ENCODE results near the gene FOXN3. TPM values are rescaled to one million over a fixed set of nuclear protein-coding genes. Genes with fewer than 3 reads are reported as not detected.

The FOXN3 gene
- total and polyA plus RNA-seq, 2 experiments from 2014 or later = 98.9 to 167 TPM

DNA sequence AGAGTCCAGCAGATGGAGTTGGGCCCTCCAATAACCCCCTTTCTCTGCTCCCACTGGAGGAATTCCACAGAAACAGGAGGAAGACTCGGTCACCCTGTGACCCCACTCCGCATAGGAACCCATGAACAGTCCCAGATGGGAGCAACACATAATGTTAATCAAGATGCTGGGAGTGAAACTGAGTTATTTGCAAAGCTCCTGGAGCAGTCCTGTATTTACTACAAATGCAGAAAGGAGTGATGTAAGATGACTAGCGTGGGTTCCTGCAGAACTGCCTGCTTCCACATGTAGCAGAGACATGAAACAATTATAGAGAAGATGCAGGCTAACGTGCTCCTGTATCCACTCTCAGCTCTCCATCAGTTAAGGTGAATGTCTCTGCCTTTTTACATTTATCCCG lies 274.7 kb downstream of the FOXN3 start (continued):
- TF ChIP-seq, protein P1, sequence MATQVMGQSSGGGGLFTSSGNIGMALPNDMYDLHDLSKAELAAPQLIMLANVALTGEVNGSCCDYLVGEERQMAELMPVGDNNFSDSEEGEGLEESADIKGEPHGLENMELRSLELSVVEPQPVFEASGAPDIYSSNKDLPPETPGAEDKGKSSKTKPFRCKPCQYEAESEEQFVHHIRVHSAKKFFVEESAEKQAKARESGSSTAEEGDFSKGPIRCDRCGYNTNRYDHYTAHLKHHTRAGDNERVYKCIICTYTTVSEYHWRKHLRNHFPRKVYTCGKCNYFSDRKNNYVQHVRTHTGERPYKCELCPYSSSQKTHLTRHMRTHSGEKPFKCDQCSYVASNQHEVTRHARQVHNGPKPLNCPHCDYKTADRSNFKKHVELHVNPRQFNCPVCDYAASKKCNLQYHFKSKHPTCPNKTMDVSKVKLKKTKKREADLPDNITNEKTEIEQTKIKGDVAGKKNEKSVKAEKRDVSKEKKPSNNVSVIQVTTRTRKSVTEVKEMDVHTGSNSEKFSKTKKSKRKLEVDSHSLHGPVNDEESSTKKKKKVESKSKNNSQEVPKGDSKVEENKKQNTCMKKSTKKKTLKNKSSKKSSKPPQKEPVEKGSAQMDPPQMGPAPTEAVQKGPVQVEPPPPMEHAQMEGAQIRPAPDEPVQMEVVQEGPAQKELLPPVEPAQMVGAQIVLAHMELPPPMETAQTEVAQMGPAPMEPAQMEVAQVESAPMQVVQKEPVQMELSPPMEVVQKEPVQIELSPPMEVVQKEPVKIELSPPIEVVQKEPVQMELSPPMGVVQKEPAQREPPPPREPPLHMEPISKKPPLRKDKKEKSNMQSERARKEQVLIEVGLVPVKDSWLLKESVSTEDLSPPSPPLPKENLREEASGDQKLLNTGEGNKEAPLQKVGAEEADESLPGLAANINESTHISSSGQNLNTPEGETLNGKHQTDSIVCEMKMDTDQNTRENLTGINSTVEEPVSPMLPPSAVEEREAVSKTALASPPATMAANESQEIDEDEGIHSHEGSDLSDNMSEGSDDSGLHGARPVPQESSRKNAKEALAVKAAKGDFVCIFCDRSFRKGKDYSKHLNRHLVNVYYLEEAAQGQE (IDR thresholded peaks at IDR 0.05; ENCODE audit: unreplicated experiment) = no peak

DNA sequence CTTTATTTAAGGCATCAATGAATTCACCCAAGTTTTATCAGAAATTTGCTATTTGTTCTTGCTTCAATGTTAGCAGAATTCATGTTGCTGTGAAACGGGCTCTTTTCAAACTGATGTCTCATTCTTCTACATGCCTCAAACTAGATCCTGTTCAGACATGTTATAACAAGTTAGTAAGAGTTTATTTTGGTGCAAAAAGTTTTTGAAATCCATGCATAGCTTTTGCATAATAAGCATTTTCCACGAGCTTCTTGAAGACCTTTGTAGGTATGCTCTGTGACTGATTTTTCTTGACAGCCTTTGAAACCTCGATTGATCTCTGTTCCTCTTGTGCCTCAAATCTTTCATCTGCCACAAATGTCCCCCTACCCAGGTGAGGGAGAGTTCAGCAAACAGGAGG lies 275.2 kb downstream of the FOXN3 start:
- H3K27ac Mint-ChIP-seq = no peak overlapping the region
- Histone ChIP-seq H3K4me3 (no peak overlapping the region), H3K4me2 (no peak overlapping the region), H3K27ac (ENCODE audit: low read depth) (no peak overlapping the region), H3K79me2 (replicated peaks; ENCODE audit: insufficient read depth) (no peaks in the 10 kb centered on the region), H3K4me1 (ENCODE audit: insufficient read depth) (peaks cover 25% of the 10 kb centered on the region), H3F3A (replicated peaks; ENCODE audit: low read depth) (peaks cover 5% of the 10 kb centered on the region), H4K20me1 (replicated peaks; ENCODE audit: insufficient read depth) (no peaks in the 10 kb centered on the region), H3K9me2 (ENCODE audit: insufficient read depth) (0 out of 2 replicates have a peak, but pooled peaks cover 3% of the 10 kb centered on the region), H2AFZ (no peak overlapping the region), H3K27me3 (ENCODE audit: insufficient read depth) (no peaks in the 10 kb centered on the region), H3K36me3 (ENCODE audit: insufficient read depth) (no peaks in the 10 kb centered on the region; the same call in 1 of the 2 replicates)
- no peak for DNase-seq (ENCODE audit: low spot score)
- H3K27me3 Mint-ChIP-seq (ENCODE audit: insufficient read depth, low read depth, poor library complexity) = peaks cover 1% of the 10 kb centered on the region
- H3K9me3 Mint-ChIP-seq = no peaks in the 10 kb centered on the region
- H3K4me3 Mint-ChIP-seq = no peak overlapping the region
- H3K36me3 Mint-ChIP-seq (ENCODE audit: low read depth) = no peaks in the 10 kb centered on the region
- peaks cover 29% of the 10 kb centered on the region for H3K4me1 Mint-ChIP-seq
- no peak for ATAC-seq
- TF ChIP-seq, protein P2, sequence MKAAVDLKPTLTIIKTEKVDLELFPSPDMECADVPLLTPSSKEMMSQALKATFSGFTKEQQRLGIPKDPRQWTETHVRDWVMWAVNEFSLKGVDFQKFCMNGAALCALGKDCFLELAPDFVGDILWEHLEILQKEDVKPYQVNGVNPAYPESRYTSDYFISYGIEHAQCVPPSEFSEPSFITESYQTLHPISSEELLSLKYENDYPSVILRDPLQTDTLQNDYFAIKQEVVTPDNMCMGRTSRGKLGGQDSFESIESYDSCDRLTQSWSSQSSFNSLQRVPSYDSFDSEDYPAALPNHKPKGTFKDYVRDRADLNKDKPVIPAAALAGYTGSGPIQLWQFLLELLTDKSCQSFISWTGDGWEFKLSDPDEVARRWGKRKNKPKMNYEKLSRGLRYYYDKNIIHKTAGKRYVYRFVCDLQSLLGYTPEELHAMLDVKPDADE (IDR thresholded peaks at IDR 0.05) = no peak
- TF ChIP-seq, protein P3, sequence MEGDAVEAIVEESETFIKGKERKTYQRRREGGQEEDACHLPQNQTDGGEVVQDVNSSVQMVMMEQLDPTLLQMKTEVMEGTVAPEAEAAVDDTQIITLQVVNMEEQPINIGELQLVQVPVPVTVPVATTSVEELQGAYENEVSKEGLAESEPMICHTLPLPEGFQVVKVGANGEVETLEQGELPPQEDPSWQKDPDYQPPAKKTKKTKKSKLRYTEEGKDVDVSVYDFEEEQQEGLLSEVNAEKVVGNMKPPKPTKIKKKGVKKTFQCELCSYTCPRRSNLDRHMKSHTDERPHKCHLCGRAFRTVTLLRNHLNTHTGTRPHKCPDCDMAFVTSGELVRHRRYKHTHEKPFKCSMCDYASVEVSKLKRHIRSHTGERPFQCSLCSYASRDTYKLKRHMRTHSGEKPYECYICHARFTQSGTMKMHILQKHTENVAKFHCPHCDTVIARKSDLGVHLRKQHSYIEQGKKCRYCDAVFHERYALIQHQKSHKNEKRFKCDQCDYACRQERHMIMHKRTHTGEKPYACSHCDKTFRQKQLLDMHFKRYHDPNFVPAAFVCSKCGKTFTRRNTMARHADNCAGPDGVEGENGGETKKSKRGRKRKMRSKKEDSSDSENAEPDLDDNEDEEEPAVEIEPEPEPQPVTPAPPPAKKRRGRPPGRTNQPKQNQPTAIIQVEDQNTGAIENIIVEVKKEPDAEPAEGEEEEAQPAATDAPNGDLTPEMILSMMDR (conservative IDR thresholded peaks at IDR 0.05; ENCODE audit: low read depth in 2 of 2) = no peak
- TF ChIP-seq, protein P4, sequence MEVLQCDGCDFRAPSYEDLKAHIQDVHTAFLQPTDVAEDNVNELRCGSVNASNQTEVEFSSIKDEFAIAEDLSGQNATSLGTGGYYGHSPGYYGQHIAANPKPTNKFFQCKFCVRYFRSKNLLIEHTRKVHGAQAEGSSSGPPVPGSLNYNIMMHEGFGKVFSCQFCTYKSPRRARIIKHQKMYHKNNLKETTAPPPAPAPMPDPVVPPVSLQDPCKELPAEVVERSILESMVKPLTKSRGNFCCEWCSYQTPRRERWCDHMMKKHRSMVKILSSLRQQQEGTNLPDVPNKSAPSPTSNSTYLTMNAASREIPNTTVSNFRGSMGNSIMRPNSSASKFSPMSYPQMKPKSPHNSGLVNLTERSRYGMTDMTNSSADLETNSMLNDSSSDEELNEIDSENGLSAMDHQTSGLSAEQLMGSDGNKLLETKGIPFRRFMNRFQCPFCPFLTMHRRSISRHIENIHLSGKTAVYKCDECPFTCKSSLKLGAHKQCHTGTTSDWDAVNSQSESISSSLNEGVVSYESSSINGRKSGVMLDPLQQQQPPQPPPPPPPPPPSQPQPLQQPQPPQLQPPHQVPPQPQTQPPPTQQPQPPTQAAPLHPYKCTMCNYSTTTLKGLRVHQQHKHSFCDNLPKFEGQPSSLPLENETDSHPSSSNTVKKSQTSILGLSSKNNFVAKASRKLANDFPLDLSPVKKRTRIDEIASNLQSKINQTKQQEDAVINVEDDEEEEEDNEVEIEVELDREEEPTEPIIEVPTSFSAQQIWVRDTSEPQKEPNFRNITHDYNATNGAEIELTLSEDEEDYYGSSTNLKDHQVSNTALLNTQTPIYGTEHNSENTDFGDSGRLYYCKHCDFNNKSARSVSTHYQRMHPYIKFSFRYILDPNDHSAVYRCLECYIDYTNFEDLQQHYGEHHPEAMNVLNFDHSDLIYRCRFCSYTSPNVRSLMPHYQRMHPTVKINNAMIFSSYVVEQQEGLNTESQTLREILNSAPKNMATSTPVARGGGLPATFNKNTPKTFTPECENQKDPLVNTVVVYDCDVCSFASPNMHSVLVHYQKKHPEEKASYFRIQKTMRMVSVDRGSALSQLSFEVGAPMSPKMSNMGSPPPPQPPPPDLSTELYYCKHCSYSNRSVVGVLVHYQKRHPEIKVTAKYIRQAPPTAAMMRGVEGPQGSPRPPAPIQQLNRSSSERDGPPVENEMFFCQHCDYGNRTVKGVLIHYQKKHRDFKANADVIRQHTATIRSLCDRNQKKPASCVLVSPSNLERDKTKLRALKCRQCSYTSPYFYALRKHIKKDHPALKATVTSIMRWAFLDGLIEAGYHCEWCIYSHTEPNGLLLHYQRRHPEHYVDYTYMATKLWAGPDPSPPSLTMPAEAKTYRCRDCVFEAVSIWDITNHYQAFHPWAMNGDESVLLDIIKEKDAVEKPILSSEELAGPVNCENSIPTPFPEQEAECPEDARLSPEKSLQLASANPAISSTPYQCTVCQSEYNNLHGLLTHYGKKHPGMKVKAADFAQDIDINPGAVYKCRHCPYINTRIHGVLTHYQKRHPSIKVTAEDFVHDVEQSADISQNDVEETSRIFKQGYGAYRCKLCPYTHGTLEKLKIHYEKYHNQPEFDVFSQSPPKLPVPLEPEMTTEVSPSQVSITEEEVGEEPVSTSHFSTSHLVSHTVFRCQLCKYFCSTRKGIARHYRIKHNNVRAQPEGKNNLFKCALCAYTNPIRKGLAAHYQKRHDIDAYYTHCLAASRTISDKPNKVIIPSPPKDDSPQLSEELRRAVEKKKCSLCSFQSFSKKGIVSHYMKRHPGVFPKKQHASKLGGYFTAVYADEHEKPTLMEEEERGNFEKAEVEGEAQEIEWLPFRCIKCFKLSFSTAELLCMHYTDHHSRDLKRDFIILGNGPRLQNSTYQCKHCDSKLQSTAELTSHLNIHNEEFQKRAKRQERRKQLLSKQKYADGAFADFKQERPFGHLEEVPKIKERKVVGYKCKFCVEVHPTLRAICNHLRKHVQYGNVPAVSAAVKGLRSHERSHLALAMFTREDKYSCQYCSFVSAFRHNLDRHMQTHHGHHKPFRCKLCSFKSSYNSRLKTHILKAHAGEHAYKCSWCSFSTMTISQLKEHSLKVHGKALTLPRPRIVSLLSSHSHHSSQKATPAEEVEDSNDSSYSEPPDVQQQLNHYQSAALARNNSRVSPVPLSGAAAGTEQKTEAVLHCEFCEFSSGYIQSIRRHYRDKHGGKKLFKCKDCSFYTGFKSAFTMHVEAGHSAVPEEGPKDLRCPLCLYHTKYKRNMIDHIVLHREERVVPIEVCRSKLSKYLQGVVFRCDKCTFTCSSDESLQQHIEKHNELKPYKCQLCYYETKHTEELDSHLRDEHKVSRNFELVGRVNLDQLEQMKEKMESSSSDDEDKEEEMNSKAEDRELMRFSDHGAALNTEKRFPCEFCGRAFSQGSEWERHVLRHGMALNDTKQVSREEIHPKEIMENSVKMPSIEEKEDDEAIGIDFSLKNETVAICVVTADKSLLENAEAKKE (CRISPR knock-in tag; IDR thresholded peaks at IDR 0.05) = no peak
- TF ChIP-seq JUNB (IDR thresholded peaks at IDR 0.05; ENCODE audit: unreplicated experiment) (no peak), EZH2phosphoT487 (IDR thresholded peaks at IDR 0.05; ENCODE audit: unreplicated experiment) (no peak), ZNF331 (CRISPR knock-in tag; IDR thresholded peaks at IDR 0.05; ENCODE audit: low read depth) (no peak), NANOG (IDR thresholded peaks at IDR 0.05; ENCODE audit: borderline replicate concordance) (no peak)
- TF ChIP-seq, protein P1 (IDR thresholded peaks at IDR 0.05; ENCODE audit: unreplicated experiment) = no peak

Data from GM23338 (cell line).